ES-I3 (cell line): ENCODE measurements around the gene POU2AF1.

Experiments used
- H3K36me3 ChIP-seq: 2 replicates; pipeline ENCODE4 v1.6.1; 2013; ENCODE audit warnings: mild to moderate bottlenecking, low read length, control low read depth, moderate library complexity; ENCODE audit not compliant: insufficient read depth
- H3K4me1 ChIP-seq: 2 replicates; pipeline ENCODE4 v1.6.1; 2013; ENCODE audit warnings: mild to moderate bottlenecking, control low read depth, low read length; ENCODE audit not compliant: insufficient read depth
- H3K9ac ChIP-seq: 2 replicates; pipeline ENCODE4 v1.6.1; 2013; ENCODE audit warnings: low read depth, mild to moderate bottlenecking, low read length, moderate library complexity
- H3K9me3 ChIP-seq: 2 replicates; pipeline ENCODE4 v1.6.1; 2013; ENCODE audit warnings: mild to moderate bottlenecking, low read length, moderate library complexity; ENCODE audit not compliant: control insufficient read depth, insufficient read depth

The POU2AF1 gene

DNA sequence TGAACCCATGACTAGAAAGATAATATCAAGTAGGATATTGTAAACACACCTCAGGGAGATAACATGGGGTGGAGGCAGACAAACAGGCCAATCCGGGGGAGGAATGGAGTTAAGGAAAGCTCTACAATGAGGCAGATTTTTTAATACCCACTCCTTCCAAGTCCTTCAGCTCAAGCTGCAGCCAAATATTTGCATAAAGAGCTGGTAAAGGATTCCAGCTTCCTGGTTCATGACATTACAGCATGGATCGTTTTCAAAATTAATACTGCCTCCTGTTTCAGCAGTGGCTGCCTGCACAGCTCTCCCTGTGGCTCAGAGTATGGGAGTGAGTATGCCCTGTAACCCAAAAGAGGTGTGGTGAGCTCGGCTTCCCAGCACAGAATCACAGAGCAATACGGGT, 75.6 kb downstream of the POU2AF1 start:
- peaks cover 12% of the 10 kb centered on the region; the same call in 1 of the 2 replicates for H3K4me1 ChIP-seq
- H3K9ac ChIP-seq = no peak overlapping the region
- no peaks in the 10 kb centered on the region for H3K9me3 ChIP-seq
- H3K36me3 ChIP-seq = no peaks in the 10 kb centered on the region

DNA sequence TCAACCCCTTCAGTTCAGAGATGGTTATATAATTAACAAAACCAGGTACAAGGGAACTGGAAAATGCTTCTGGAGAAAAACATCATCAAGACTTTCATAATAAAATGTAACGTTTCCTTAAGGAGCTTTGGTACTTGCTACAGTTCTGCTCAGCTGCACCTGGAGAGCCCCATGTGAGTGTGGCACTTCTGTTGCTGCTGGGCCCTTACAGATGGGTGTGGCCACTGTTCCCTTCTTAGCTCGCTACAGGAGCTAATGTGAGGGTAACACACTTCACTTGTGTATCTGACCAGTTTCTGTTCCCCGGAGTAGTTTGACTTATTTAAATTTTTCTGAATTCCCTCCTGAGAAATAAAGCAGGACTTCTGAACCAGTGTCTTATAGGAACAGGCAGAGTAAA, 76.8 kb downstream of the POU2AF1 start:
- peaks cover 19% of the 10 kb centered on the region; the same call in 1 of the 2 replicates for H3K4me1 ChIP-seq
- no peak overlapping the region for H3K9ac ChIP-seq
- H3K9me3 ChIP-seq = no peaks in the 10 kb centered on the region
- no peaks in the 10 kb centered on the region for H3K36me3 ChIP-seq
